WTC11 (cell line): ENCODE measurements around the gene KRTAP6-1. TPM values are rescaled to one million over a fixed set of nuclear protein-coding genes. Genes with fewer than 3 reads are reported as not detected.

Experiments used
- ATAC-seq: fragments of 200-7000 bp; cut with Tn5 transposase; 2 replicates; pipeline ENCODE4 v1.10.0; 2021; ENCODE audit warnings: mild to moderate bottlenecking, moderate library complexity
- CTCF ChIA-PET: fragments of 300-600 bp; sonication (Branson Sonifier 250); formaldehyde crosslinking; loops from one replicate; lab custom pipeline; 2021; ENCODE audit warnings: antibody characterized with exemption; lab: Charles Lee
- POLR2A ChIA-PET: fragments of 350-600 bp; sonication (Branson Sonifier 250); formaldehyde crosslinking; loops from one replicate; lab custom pipeline; 2021; ENCODE audit warnings: antibody characterized with exemption; lab: Charles Lee
- DNase-seq: peaks from one replicate; pipeline ENCODE4 v3.0.0; 2021; ENCODE audit warnings: low spot score
- H3K27ac Mint-ChIP-seq: 2 replicates; pipeline ENCODE4 v1.8.0; 2021; ENCODE audit warnings: mixed read lengths
- H3K27me3 Mint-ChIP-seq: 2 replicates; pipeline ENCODE4 v1.8.0; 2021; ENCODE audit warnings: low read depth, mild to moderate bottlenecking, moderate library complexity, mixed read lengths
- H3K36me3 Mint-ChIP-seq: 2 replicates; pipeline ENCODE4 v1.8.0; 2021; ENCODE audit warnings: mixed read lengths
- H3K4me1 Mint-ChIP-seq: 2 replicates; pipeline ENCODE4 v1.8.0; 2022; ENCODE audit warnings: mixed read lengths
- H3K4me3 Mint-ChIP-seq: 2 replicates; pipeline ENCODE4 v1.8.0; 2021; ENCODE audit warnings: mild to moderate bottlenecking, moderate library complexity, mixed read lengths
- H3K9me3 Mint-ChIP-seq: 2 replicates; pipeline ENCODE4 v1.8.0; 2021; ENCODE audit warnings: mixed read lengths
- AR ChIP-seq: fragments of 250-450 bp; sonication (Bioruptor Pico); IDR thresholded peaks from 2 replicates; pipeline ENCODE4 v1.9.0; 2021; ENCODE audit warnings: mild to moderate bottlenecking
- CBFB ChIP-seq: sonication (generic); formaldehyde crosslinking; IDR thresholded peaks from 2 replicates; pipeline ENCODE4 v1.8.1; 2022; ENCODE audit warnings: mild to moderate bottlenecking, low read depth, missing genetic modification reagents
- ELF4 ChIP-seq: sonication (generic); formaldehyde crosslinking; IDR thresholded peaks from 2 replicates; pipeline ENCODE4 v1.8.1; 2022; ENCODE audit warnings: low read depth, mild to moderate bottlenecking, moderate library complexity, missing genetic modification reagents
- ESRRA ChIP-seq: sonication (generic); formaldehyde crosslinking; IDR thresholded peaks from 2 replicates; pipeline ENCODE4 v1.8.1; 2022; ENCODE audit warnings: mild to moderate bottlenecking, missing genetic modification reagents, borderline replicate concordance
- FOXK1 ChIP-seq: sonication (generic); formaldehyde crosslinking; IDR thresholded peaks from 2 replicates; pipeline ENCODE4 v1.8.0; 2022; ENCODE audit warnings: mild to moderate bottlenecking, moderate library complexity, missing genetic modification reagents
- GABPB1 ChIP-seq: sonication (generic); formaldehyde crosslinking; IDR thresholded peaks from 2 replicates; pipeline ENCODE4 v1.8.1; 2023; ENCODE audit warnings: mild to moderate bottlenecking, missing genetic modification reagents
- MLX ChIP-seq: sonication (generic); formaldehyde crosslinking; IDR thresholded peaks from 2 replicates; pipeline ENCODE4 v1.8.1; 2023; ENCODE audit warnings: mild to moderate bottlenecking, missing genetic modification reagents, moderate library complexity
- MXD4 ChIP-seq: fragments of 250-450 bp; sonication (Bioruptor Pico); IDR thresholded peaks from 2 replicates; pipeline ENCODE4 v1.8.0; 2021; ENCODE audit warnings: mild to moderate bottlenecking, moderate library complexity, borderline replicate concordance
- NR2C2 ChIP-seq: sonication (generic); formaldehyde crosslinking; IDR thresholded peaks from 2 replicates; pipeline ENCODE4 v1.8.0; 2022; ENCODE audit warnings: mild to moderate bottlenecking, missing genetic modification reagents
- PRRX2 ChIP-seq: fragments of 250-450 bp; sonication (Bioruptor Pico); IDR thresholded peaks from 2 replicates; pipeline ENCODE4 v1.8.0; 2021; ENCODE audit warnings: mild to moderate bottlenecking
- TEAD4 ChIP-seq: sonication (generic); formaldehyde crosslinking; IDR thresholded peaks from 2 replicates; pipeline ENCODE4 v1.8.0; 2022; ENCODE audit warnings: mild to moderate bottlenecking, missing genetic modification reagents
- ZBTB21 ChIP-seq: sonication (generic); formaldehyde crosslinking; IDR thresholded peaks from 2 replicates; pipeline ENCODE4 v1.8.1; 2023; ENCODE audit warnings: mild to moderate bottlenecking, missing genetic modification reagents, borderline replicate concordance
- ZNF219 ChIP-seq: sonication (generic); formaldehyde crosslinking; IDR thresholded peaks from 2 replicates; pipeline ENCODE4 v1.8.0; 2023; ENCODE audit warnings: missing genetic modification reagents, mild to moderate bottlenecking, borderline replicate concordance
- ZNF263 ChIP-seq: sonication (generic); formaldehyde crosslinking; IDR thresholded peaks from 2 replicates; pipeline ENCODE4 v1.8.1; 2022; ENCODE audit warnings: low read depth, mild to moderate bottlenecking, moderate library complexity, missing genetic modification reagents
- total RNA-seq: library from RNA; stranded (reverse); gene quantifications from 3 replicates; pipeline ENCODE4 v1.2.3, GENCODE V29; 2021
- TF ChIP-seq, protein P1 (sequence below): sonication (generic); formaldehyde crosslinking; IDR thresholded peaks from 2 replicates; pipeline ENCODE4 v1.8.1; 2023; ENCODE audit warnings: mild to moderate bottlenecking, missing genetic modification reagents
- TF ChIP-seq, protein P2 (sequence below): sonication (generic); formaldehyde crosslinking; IDR thresholded peaks from 2 replicates; pipeline ENCODE4 v1.8.1; 2022; ENCODE audit warnings: missing genetic modification reagents, borderline replicate concordance
- TF ChIP-seq, protein P3 (sequence below): sonication (generic); formaldehyde crosslinking; IDR thresholded peaks from 2 replicates; pipeline ENCODE4 v1.8.1; 2023; ENCODE audit warnings: mild to moderate bottlenecking, missing genetic modification reagents, moderate library complexity
- TF ChIP-seq, protein P4 (sequence below): sonication (generic); formaldehyde crosslinking; IDR thresholded peaks from 2 replicates; pipeline ENCODE4 v1.8.1; 2022; ENCODE audit warnings: low read depth, missing genetic modification reagents, borderline replicate concordance

The KRTAP6-1 gene
- total RNA-seq, 1 experiment from 2014 or later = not detected

DNA sequence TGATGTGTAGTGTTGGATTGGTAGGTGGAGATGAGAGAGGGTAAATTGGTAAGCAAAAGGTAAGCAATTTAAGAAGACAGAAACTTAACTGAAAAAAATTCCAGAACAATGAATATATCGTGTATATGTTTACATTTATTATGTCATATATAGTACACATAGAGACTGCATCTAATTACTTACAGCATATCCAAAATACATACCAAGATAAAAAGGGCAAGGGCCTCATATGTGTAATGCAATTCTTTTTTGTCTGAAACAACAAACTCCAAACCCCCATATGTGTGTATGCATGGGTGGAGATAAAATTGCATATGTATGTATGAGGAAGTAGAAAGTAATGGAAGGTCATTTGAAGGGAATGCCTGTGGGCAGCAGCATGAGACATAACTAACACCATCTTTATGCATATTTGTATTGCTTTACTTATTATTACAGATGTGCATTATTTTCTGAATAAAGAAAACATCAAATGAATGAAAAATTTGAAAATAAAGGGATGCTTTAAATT lies 33.2 kb upstream of the KRTAP6-1 start:
- ATAC-seq = no peak
- H3K27me3 Mint-ChIP-seq = no peaks in the 10 kb centered on the region; the same call in 1 of the 2 replicates
- no peaks in the 10 kb centered on the region for H3K9me3 Mint-ChIP-seq
- POLR2A ChIA-PET = no interaction called here
- no peak overlapping the region for H3K27ac Mint-ChIP-seq
- TF ChIP-seq, protein P1, sequence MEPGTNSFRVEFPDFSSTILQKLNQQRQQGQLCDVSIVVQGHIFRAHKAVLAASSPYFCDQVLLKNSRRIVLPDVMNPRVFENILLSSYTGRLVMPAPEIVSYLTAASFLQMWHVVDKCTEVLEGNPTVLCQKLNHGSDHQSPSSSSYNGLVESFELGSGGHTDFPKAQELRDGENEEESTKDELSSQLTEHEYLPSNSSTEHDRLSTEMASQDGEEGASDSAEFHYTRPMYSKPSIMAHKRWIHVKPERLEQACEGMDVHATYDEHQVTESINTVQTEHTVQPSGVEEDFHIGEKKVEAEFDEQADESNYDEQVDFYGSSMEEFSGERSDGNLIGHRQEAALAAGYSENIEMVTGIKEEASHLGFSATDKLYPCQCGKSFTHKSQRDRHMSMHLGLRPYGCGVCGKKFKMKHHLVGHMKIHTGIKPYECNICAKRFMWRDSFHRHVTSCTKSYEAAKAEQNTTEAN = no peak
- no peak for TF ChIP-seq TEAD4
- no peak for DNase-seq
- no peaks in the 10 kb centered on the region for H3K36me3 Mint-ChIP-seq
- no peak overlapping the region for H3K4me3 Mint-ChIP-seq
- CTCF ChIA-PET = no interaction called here
- H3K4me1 Mint-ChIP-seq = no peaks in the 10 kb centered on the region

GRCh38 chr21:30642564-30642963 lies 28.8 kb upstream of the KRTAP6-1 start, which contains the start of gene KRTAP20-3:
Gene KRTAP20-3 (plus strand): TSS chr21:30642864.
- ChIA-PET CTCF (no interaction called here), POLR2A (no interaction called here)
- Mint-ChIP-seq H3K36me3 (no peaks in the 10 kb centered on the region), H3K9me3 (peaks cover 7% of the 10 kb centered on the region; the same call in 1 of the 2 replicates), H3K4me1 (no peaks in the 10 kb centered on the region), H3K4me3 (no peak within 1 kb of the TSS), H3K27ac (no peak within 1 kb of the TSS), H3K27me3 (no peaks in the 10 kb centered on the region)
- TF ChIP-seq GABPB1 (CRISPR knock-in tag) = no peak
- no peak for TF ChIP-seq FOXK1 (CRISPR knock-in tag)
- TF ChIP-seq, protein P1 = no peak
- no peak for TF ChIP-seq ZBTB21 (CRISPR knock-in tag)
- TF ChIP-seq ZNF263 (CRISPR knock-in tag) = no peak
- TF ChIP-seq MLX = no peak
- ATAC-seq (no peak), DNase-seq (no peak)

DNA sequence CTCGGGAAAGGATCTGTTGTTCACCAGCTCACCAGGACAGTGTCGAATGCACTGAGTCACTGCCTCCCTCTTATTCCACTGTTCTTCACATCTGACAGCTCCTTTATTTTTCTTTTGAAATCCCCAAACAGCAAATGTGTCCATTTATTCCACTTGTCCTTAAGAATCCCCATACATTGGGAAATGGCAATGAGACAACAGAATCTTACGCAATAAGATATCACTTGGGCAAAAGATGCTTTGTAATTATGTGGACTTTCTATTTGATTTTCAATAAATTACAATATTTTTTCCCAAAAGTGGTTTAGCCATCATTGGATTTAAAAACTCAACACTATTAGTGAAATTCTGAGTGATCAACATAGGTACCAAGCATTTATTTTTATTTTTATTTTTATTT lies 25.0 kb upstream of the KRTAP6-1 start:
- CTCF ChIA-PET = no interaction called here
- no peak for DNase-seq
- POLR2A ChIA-PET = no interaction called here
- Mint-ChIP-seq H3K36me3 (no peaks in the 10 kb centered on the region), H3K4me1 (no peaks in the 10 kb centered on the region), H3K9me3 (peaks cover 7% of the 10 kb centered on the region; the same call in 1 of the 2 replicates), H3K27me3 (no peaks in the 10 kb centered on the region), H3K27ac (no peak overlapping the region), H3K4me3 (no peak overlapping the region)
- ATAC-seq = no peak
- TF ChIP-seq, protein P2, sequence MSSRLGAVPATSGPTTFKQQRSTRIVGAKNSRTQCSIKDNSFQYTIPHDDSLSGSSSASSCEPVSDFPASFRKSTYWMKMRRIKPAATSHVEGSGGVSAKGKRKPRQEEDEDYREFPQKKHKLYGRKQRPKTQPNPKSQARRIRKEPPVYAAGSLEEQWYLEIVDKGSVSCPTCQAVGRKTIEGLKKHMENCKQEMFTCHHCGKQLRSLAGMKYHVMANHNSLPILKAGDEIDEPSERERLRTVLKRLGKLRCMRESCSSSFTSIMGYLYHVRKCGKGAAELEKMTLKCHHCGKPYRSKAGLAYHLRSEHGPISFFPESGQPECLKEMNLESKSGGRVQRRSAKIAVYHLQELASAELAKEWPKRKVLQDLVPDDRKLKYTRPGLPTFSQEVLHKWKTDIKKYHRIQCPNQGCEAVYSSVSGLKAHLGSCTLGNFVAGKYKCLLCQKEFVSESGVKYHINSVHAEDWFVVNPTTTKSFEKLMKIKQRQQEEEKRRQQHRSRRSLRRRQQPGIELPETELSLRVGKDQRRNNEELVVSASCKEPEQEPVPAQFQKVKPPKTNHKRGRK (CRISPR knock-in tag) = no peak
- TF ChIP-seq, protein P3, sequence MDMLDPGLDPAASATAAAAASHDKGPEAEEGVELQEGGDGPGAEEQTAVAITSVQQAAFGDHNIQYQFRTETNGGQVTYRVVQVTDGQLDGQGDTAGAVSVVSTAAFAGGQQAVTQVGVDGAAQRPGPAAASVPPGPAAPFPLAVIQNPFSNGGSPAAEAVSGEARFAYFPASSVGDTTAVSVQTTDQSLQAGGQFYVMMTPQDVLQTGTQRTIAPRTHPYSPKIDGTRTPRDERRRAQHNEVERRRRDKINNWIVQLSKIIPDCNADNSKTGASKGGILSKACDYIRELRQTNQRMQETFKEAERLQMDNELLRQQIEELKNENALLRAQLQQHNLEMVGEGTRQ (CRISPR knock-in tag) = no peak
- TF ChIP-seq PRRX2 (CRISPR knock-in tag) = no peak
- no peak for TF ChIP-seq ELF4 (CRISPR knock-in tag)
- no peak for TF ChIP-seq ZNF219 (CRISPR knock-in tag)
- TF ChIP-seq MXD4 (CRISPR knock-in tag) = no peak
- no peak for TF ChIP-seq CBFB (CRISPR knock-in tag)
- no peak for TF ChIP-seq AR
- no peak for TF ChIP-seq MLX
- TF ChIP-seq, protein P4, sequence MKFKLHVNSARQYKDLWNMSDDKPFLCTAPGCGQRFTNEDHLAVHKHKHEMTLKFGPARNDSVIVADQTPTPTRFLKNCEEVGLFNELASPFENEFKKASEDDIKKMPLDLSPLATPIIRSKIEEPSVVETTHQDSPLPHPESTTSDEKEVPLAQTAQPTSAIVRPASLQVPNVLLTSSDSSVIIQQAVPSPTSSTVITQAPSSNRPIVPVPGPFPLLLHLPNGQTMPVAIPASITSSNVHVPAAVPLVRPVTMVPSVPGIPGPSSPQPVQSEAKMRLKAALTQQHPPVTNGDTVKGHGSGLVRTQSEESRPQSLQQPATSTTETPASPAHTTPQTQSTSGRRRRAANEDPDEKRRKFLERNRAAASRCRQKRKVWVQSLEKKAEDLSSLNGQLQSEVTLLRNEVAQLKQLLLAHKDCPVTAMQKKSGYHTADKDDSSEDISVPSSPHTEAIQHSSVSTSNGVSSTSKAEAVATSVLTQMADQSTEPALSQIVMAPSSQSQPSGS (CRISPR knock-in tag) = no peak
- no peak for TF ChIP-seq NR2C2 (CRISPR knock-in tag)
- no peak for TF ChIP-seq ESRRA (CRISPR knock-in tag)
